HG02759 (cell line): ENCODE data around the gene STK11.

ENCODE experiments used
- ATAC-seq: cut with Tn5 transposase; IDR thresholded peaks from one replicate; pipeline ENCODE4 v1.9.1; 2021; ENCODE audit warnings: mild to moderate bottlenecking, moderate library complexity; ENCODE audit not compliant: unreplicated experiment

STK11 gene, protein sequence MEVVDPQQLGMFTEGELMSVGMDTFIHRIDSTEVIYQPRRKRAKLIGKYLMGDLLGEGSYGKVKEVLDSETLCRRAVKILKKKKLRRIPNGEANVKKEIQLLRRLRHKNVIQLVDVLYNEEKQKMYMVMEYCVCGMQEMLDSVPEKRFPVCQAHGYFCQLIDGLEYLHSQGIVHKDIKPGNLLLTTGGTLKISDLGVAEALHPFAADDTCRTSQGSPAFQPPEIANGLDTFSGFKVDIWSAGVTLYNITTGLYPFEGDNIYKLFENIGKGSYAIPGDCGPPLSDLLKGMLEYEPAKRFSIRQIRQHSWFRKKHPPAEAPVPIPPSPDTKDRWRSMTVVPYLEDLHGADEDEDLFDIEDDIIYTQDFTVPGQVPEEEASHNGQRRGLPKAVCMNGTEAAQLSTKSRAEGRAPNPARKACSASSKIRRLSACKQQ

DNA sequence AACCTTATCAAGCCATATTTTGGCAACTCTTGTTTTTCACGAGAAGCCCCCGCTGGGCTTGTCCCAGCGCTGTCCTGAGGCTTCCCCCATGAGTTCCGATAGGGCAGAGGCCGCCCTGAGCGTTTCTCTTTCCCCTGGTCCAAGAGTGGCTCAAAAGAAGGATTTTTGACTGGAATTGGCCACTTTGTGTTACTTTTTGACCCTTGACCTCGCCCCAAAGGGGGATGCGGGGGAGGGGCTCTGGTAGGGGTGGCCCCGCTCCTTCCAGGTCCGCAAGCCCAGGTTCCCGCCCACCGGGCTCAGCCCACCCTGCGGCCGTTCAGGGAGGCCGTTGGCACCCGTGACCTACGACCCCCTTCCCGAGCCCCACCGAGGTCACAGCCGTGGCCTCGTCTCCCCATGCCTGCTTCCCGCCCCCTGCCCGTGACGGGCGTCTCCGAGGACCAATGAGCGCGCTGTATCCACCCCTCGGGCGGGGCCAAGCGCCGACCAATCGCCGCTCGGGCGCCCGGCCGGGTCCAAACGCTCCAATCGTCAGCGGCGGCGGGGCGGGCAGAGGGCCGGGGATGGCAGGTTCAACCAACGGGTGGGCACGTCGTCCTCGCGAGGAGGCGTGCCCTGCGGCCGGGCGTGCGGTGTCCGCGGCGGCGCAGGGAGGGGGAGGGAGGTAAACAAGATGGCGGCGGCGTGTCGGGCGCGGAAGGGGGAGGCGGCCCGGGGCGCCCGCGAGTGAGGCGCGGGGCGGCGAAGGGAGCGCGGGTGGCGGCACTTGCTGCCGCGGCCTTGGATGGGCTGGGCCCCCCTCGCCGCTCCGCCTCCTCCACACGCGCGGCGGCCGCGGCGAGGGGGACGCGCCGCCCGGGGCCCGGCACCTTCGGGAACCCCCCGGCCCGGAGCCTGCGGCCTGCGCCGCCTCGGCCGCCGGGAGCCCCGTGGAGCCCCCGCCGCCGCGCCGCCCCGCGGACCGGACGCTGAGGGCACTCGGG, at the start of gene STK11:
TSS of gene STK11 (plus strand) at position 665 of the 986 bp plus-strand sequence. CDS start 1,136 bp downstream, outside the sequence.
- ATAC-seq: peak; percentile 90

DNA sequence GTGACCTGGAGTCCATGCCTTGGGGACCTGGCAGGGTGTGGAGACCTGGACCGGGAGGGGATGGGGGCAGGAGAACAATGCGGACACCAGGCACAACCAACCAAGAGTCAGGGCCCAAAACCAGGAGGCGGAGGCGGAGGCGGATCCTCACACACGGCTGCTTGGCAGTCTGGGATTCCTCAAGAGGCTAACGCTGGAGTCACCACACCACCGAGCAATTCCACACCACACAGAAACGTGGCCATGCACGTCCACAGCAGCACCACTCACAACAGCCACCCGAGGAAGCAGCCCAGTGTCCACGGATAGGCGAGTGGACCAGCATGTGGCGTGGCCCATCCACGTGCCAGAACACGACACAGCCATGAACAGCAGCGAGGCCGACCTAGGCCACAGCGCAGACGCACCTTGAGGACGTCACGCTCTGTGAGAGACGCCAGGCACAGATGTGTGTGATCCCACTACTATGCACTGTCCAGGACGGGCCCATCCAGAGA, 49.2 kb upstream of the STK11 start:
- ATAC-seq: no peak

DNA sequence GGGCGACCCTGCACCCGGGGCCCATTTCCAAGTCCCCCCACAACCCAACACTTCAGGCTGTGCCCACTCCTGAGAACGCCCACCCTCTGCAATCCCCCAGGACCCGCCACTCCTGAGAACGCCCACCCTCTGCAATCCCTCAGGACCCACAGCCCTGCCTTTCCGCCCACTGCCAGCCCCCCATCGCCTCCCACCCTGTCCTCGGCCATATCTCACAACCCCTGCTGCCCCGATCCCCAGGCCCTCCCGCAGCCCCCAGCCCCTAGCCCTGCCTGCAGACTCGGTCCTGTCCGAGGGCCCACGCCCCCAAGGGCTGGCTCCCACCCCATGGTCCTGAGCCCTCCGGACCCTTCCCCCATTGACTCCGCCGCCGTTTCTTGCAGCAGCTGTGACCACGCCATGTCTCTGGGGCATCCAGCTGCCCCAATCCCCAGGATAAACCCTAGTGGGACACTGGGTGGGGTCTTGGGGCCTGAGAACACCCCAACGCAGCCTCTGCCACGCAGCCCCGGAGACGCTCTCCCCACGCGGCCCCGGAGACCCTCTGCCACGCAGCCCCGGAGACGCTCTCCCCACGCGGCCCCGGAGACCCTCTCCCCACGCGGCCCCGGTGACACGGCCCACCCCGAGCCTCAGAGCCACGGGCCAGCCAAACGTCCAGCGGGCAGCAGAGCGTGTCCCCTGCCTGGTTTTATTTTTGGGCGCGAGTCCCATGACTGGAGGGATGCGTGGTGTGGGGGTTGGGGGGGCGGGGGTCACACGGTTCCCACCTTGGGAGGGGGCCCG, 48.6 kb upstream of the STK11 start:
- no peak for ATAC-seq

DNA sequence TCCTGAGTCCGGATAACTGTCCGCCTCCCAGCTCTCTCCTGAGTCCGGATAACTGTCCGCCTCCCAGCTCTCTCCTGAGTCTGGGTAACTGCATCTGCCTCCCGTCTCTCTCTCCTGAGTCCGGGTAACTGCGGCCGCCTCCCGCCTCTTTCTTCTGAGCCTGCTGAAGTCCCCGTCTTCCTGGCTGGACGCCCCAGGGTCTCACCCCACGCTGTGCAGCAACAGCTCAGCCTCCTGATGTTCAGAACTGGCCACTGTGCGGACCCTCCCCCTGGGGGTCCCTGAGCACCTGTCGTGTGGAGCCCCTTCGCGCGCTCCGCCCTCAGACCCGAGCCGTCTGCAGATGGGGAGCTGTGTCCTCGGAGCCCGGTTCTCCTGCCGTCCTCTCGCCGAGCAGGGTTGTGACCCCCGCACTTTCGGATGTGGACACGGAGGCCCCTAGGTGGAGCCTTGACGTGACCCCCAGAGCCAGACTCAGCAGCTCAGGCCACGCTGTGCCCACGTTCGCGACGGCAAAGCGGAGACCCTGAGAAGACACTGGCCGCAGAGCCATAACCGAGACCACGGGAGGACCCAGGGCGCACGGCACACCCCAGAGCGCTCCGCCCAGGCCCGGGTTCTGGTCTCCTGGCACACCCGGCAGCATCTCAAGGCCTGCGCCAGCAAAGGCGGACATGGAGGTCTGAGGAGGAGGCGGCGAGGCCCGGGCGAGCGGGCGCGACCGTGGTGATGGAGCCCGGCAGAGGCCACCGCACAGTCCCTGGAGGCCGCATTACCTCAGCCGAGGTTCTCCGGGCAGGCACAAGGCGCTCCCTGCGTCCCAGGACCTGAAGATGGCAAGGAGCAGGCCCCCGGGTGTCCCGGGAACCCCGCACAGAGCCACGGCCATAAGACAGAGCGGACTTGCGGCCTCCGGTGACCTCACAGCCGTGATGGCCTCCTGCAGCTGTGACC, 47.4 kb upstream of the STK11 start:
- no peak for ATAC-seq

DNA sequence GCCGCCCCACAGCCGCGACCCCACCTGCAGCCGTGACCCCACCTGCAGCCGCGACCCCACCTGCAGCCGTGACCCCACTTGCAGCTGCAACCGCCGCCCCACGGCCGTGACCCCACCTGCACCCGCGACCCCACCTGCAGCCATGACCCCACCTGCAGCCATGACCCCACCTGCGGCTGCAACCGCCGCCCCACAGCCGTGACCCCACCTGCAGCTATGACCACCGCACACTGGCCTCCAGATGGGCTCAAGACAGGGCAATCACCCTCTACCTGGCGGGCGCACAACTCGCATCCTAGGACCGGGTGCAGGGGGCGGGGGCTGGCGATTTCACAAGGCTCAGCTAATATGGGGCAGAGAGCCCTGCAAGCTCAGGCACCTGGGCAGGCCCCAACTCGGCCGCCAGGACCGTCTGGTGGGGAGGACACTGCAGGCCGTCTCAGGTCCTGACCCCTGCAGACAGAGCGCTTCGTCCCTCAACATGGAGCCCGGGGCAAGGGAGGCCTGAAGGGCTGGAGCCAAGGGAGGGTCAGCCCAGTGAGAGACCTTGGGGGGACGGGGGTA, 46.6 kb upstream of the STK11 start:
- no peak for ATAC-seq

DNA sequence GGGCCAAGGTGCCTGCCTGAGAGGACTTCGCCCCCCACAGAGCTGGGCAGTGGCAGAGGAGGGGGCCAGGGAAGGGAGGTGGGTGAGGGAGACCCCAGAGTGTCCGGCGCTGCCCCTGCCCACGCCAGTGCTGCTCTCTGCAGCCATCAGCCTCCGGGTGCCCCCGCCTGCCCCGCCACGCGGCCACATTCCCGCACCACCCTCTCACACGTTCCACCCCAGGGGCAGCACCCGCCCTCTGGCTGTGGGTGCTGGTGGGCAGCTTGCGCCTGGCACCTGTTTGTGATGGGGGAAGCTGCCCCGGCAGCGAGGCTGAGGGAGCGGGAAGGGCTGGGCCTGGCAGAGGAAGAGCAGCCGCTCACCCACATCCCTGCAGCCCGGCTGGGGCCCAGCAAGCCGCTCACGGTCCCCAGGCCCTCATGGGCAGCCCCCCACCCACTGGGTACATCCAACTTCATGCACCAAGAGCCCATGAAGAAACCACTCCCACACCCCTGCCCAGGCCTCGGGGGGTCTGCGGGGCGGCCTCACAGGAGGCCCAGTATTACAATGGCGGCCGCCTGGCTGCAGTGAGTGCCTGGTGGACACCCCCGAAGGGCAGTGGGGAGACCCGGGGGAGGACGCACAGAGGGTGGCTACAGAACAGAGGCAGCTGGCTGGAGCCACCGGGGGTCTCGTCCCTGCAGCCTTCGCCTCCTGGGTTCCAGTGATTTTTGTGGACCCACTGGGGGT, 45.5 kb upstream of the STK11 start:
- no peak for ATAC-seq

DNA sequence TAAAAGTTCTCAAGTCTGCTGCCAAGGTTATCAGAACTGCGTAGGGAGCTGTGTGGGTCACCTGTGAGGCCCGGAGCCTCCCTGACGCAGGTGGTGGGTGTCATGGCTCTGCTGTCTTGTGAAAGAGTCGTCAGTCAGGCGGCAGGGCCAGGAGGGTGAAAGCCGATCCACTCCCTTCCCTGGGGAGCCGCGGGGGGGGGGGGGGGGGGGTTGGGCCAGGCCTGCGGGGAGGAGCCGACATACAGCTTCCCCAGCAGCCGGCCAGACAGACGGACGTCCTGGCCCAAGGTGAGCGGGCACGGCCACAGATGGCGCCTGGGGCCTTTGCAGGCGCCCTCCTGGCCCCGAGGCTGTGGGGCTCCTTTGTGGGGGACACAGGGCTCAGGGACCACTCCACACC, 43.9 kb upstream of the STK11 start:
- no peak for ATAC-seq

DNA sequence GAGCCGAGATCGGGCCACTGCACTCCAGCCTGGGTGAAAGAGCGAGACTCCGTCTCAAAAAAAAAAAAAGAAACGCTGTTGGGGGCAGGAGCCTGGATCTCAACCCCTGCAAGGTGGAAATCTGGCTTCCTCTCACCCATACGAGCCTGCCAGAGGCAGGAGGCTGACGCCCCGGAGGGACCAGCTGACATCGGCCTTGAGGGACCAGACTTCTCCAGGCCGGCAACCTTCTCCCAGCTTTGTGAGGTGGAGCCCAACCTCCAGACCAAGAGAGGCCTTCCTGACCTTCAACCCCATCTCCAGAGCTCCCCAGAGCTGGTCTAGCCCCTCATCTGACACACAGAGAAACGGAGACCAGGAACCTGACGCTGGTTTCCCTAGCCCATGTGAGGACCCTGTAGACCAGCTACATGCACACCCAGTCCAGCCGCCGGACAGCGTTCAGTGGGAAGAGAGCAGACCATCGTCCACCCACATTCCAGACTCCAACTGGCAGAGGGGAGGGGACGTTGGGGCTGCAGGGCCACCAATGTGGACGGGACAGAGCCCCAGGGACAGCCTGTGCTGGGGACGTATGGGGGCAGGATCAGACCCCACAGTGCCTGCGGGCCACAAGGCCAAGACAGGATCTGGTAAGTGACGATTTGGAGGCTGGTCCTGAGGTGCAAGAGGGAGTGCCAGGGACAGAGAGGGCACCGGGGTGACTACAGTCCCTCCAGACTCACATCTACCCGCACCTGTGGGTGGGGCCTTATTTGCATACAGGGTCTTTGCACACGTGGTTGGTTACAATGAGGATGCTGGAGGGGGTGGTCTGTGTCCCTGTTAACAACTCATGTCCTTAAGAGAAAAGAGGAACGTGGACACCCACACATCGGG, 42.9 kb upstream of the STK11 start:
- no peak for ATAC-seq

DNA sequence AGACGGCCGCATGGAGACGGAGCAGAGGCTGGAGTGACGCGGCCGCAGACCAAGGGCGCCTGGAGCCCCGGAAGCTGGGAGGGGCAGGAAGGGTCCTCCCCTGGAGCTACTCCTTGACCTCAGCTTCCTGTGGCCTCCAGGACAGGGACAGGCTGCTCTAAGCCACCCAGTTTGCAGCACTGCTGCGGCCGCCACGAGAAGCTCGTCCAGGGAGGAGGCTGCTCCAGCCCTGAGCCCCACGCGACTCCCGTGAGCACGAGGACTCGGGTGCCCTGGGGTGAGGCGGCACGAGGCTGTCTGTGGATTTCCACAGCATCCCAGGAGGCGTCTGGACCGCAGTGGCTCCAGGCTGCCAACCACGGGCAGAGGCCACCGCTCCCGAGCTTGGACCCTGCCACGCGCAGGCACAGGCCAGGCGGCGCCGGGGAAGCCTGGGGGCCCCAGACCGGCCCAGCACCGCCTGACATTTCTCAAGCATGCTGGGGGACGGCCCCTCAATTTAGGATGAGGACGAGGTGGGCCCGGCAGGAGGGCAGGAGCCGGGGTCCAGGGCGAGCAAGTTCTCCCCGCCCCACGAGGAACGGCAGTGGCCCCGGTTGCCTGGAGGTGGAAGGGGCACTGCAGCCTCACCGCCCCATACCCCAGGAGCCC, 42.2 kb upstream of the STK11 start:
- no peak for ATAC-seq

DNA sequence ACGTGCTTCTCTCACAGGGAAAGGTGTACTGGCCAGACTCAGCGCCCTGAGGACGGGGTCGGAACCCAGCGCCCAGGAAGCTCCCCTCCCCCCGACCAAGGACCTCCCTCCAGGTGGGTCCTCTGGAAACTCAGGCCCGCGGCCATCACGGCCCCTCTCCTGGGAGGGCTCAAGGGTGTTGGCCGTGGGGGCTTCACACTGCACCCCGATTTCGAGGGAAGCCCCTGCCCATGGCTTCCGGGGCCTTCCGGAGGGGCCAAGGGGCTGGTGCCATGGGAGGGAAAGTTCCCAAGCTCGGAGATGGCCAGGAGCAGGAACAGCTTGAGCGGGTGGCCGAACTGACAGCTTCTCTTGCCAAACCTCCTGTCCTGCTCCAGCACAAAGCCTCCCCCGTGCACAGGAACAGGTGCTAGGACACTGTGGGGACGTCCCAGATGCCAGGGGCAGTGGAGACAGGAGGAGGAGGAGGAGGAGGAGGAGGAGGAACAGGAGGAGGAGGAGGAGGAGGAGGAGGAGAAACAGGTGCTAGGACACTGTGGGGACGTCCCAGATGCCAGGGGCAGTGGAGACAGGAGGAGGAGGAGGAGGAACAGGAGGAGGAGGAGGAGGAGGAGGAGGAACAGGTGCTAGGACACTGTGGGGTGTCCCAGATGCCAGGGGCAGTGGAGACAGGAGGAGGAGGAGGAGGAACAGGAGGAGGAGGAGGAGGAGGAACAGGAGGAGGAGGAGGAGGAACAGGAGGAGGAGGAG, 41.5 kb upstream of the STK11 start:
- ATAC-seq: no peak

DNA sequence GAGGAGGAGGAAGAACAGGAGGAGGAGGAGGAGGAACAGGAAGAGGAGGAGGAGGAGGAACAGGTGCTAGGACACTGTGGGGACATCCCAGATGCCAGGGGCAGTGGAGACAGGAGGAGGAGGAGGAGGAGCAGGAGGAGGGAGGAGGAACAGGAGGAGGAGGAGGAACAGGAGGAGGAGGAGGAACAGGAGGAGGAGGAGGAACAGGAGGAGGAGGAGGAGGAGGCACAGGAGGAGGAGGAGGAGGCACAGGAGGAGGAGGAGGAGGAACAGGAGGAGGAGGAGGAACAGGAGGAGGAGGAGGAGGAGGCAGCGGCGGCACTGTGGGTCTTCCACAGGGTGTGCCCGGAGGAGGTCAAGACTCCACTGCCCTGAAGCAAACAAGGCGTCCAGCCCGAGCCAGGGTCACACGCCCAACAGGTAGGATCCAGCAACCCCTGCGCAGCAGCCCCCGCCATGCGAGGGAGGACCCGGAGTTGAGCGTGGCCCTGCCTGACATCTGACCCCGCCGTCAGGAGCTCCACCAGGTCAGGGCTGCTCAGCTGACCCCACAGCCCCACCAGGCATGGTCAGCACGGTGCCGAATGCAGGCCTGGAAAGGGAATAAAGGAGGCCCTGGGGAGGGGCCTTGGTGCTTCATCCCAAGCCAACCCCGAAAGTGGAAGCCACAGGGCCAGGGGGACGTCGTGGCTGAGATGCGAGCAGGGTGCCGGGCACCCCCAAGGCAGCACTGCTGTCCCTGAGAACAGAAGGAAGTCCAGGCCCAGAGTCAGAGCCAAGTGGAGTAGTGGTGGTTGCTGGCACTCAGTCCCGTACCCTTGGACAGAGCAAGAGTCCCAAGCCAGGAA, 40.7 kb upstream of the STK11 start:
- no peak for ATAC-seq

DNA sequence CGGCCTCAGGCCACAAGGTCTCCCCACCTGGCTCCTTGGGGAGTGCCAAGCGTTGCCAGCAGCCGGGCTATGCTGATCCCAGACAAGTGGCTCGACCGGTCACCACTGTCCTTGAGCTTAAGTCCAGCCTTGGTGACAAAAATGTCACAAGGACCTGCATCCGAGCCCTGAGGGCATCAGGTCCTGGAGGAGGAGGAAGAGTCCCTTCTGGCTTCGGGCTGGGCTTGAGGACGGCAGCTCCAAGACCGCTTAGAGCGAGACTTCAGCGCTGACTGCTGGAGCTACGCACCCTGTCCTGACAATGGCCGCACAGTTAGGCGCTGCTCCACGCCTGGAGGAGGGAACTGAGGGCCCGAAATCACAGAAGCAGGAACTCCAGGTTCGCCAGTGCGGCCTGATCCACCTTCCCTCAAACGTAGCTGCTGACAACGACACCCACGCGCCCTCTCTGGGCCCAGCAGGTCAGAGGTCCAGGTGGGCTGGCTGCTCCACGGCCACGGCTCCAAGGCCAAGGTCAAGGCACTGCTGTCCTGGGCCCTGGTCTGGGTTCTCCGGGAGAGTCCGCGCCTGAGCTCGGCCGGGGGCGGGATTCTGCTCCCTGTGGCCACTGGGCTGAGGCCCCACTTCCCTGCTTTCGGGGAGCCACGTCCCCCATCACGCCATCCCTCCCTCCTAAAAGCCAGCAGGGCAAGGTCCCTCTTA, 38.6 kb upstream of the STK11 start:
- ATAC-seq: no peak

DNA sequence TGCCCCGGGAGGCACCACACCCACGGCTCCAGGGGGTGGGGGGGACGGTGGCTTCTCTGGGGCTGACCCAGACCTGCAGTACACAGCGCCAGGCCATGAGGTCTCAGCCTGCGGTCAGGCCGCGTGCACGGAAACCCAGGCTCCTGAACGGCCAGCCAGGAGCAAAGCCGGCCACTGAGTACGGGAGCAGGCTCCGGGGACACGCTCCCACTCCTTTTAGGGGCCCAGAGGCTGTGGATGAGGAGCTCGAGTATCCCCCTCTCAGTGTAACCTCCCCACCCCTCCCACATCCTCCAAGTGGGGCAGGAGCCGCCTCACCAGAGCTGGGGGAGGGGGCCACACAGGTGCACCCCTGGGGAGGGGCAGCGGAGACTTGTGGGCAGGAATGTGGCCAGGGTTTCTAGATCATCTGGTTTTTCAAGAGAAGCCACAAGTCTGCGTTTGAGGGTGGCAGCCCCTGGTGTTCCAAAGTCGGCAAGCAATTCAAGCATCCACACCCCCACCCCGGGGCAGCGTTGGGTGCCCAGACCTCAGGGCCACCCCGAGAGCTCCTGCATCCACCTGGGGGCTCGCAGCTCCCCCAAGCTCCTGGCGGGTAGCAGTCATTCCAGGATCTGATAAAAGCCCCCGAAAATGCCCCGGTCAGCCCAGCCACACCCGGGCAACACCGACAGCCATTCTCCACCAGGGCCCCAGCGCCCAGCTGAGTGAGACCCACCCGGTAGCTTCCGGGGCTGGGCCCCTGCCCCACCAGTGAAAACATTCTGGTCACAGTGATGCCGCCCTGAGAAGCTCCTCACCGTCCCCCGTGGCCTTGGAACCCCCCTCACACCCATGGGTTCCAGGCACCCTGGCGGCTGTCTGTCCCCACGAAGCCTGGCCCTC, 37.6 kb upstream of the STK11 start:
- no peak for ATAC-seq
